AG09319 (cell line): ENCODE results near the gene TM9SF3.

ENCODE experiments used
- DNase-seq: peaks from one replicate; pipeline ENCODE4 v3.0.0-alpha.2; 2010; ENCODE audit warnings: low read depth; ENCODE audit errors: extremely low read depth
- CTCF ChIP-seq: IDR thresholded peaks from 2 replicates; pipeline ENCODE4 v1.5.1; 2011; ENCODE audit warnings: low read depth, mild to moderate bottlenecking, inconsistent platforms, low read length, moderate library complexity

TM9SF3 gene

DNA sequence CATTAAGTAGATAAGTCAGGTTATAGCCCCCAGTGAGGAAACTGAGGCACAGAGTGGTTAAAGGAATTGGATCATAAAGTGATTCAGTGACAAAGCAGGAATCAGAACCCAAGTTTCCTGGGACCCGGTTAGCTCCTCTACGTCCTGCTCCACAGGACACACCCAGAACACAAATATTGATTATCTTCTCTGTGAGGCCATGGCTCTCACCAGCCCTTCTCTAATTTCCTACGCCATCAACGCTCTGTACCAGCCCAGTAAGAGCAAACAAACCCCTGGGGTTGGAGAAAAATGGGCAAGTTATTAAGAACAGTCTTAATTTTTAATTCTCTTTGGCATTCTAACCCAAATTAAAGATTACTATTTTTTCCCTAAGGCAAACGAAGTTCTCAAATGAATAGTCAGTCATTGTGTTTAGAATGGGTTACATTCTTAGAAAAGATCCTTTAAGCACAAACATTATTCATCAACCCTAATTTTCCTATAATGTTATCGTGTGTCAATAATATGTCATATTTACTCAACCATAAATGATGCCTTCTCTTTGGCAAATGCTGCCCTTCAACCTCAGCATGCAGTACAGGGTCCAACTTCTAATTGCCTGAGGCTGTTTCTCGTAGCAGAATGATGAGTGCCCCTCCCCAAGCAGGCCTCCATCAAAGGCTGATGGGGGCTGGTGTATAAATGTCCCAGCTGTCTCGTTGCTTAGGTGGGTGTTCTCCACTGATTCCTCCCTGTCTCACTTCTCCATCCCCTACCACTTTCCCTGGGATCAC is 25.4 kb upstream of the TM9SF3 start:
- no peak for TF ChIP-seq CTCF
- no peak for DNase-seq

DNA sequence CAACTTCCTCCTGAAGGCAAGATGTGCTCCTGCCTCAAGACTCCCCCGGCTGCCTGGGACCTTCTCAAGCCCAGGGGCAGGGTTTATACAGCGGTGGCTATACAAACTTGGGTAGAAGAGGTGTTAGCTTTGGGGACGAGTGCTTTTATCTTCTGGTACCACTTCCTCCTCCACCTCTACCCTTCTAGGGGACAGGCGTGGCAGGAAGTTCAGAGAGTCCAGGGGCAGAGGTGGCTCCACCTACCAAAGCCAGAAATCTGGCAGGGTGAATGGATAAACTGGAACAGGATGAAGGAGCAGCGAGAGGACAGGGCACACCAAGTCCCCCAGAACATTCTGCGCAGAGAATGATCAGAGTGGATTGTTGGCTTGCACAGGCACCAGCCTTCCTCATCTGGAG is 24.0 kb upstream of the TM9SF3 start:
- TF ChIP-seq CTCF, result no peak
- no peak for DNase-seq

- no peak for TF ChIP-seq CTCF
- DNase-seq, result no peak
These were observed 22.7 kb upstream of the TM9SF3 start for GRCh38 chr10:96609510-96609909.

DNA sequence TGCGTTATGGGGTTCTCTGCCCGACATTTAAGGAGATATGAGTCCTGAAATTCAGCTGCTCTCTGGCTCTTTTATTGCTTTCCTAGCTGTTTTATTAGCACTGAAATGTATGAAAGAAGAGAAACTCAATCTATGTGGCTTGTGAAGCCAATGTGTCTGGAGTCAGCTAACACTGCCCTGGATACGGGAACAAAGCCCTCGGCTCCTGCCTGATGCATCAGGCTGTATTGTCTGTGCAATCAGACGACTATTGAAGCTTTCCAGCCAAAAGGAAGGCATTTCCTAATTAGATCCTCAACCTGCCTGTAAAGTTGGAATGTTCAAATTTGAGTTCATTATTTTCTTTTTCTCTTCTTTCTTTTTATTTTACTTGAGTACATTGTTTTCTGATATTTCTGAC is 22.0 kb upstream of the TM9SF3 start:
- DNase-seq, result no peak
- TF ChIP-seq CTCF, result no peak

DNA sequence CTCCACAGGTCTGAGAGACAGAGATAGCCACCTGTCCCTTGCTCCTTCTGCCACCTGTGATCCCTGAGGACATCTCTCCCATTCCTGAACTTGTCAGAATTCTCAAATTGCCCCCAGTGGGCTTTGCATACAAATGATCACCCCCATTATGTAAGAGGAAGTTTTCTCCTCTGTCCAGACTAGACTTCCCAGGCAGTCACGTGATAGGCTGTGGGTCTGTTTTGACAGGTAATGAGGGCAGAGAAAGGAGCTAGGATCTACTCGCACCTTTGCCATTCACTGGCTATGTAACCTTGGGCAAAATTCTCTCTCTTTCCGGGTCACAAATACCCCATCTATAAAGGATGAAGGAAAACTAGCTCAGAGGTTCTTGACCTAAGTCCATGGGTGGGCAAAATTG is 21.4 kb upstream of the TM9SF3 start:
- TF ChIP-seq CTCF, result no peak
- no peak for DNase-seq

DNA sequence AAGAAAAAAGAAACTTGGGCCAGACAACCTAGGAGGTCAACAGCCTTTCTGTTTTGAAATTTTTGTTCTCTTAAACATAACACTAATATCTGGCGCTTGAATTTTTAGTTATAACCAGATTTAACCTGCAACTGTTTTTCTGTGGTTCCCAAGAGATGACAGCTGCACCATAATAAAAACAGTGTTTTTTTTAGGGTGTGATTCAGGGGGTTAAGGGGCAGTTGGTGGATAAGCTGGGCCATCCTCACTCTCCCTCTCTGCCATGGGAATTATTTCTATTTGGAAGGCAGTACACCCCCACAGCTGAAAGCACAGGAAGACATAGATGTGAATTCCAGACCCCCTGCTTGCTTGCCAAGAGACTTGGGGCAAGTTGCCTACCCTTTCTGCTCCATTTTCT is 20.1 kb upstream of the TM9SF3 start:
- no peak for TF ChIP-seq CTCF
- DNase-seq, result no peak

DNA sequence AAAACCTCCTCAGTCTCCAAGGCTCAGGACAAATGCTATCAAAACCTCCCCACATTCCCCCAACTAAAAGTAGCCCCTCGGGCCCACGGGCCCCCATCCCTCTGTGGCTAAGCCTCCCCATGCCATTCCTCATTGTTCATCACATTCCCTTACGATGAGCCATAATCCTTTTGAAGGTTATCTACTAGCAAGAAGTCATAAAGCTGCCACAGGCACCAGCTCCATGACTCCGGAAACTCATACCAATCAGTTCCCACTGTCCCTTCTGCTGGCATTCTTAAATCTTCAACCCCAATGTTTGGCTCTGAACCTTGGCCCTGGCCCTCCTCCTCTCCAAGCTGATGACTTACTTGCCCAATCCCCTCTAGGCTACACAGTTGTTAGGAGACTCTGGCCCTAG is 19.4 kb upstream of the TM9SF3 start:
- no peak for DNase-seq
- no peak for TF ChIP-seq CTCF
